ENCODE data around the gene FAHD2A.
"Not testable (repeated sequence)": the region's sequence is repeated elsewhere in the genome, so short reads cannot be mapped to it uniquely, and the experiment has no call there.

FAHD2A gene

DNA sequence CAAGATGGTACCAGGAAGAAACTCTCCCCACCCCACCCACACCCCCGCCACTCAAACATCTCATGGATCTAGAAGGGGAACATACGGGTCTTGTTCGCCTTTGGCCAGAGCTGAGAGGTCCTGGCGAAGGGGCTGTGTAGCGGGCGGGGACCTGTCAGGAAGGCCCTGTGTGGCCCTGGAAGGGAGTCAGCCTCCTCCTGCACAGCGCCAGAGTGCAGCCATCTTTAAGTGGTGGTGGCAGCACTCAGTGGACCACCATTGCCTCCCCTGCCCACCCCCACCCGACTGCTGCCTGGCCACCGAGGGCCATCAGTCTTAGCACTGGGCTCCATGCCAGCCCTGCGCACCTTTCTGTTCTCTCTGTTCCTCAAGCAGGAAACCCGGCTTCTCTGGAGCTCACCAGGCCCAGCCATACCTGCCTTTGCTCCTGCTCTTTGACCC, 11.6 kb upstream of the FAHD2A start:
- DNase-seq: no peak

DNA sequence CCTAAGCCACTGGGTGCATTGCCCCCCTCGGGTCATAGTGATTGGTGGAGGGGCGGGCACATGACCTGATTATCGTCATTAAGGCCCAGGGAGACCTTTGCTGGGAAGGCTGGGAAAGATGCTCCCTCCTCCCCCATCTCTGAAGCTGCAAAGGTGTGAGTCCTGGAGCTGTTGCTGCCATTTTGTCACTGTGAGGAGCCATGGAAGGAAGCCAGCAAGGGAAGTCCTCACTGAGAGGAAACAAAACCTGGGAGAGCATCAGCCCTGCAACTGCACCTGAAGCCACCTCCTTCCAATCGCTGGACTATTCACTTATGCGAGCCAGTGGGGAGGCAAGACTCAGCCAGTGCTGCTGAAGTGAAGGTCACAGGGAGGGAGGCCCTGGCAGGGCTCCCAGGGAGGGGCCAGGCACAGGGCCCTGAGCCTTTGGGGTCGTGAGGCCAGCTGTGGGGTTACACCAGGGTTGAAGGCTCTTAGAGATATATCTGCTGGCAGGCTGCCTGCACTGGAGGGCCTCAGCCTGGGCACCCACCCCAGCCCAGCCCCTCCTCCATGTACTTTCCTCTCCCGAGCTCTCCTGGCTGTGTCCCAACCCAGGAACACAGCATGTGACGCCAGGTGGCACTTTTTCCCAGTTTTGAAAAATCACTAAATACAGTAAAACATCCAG, 10.7 kb upstream of the FAHD2A start:
- no peak for DNase-seq

DNA sequence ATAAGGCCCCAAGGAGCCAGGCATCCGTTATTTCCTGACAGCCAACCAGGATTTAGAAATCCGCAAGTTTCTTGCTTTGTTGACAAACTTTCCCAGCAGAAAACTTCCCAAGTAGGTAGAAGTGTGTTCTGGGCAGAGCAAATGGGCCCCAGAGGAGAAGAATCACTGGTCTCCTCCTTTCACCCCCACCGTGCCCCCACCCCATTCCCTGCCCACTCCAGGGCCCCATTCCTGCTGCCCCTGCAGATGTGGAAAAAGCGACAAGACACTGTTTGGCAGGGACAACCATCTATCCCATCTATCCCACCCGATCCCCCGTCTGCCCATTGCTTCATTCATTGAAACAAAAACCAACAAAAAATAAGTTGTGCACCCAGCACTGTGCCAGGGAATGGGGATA, 10.2 kb upstream of the FAHD2A start:
- DNase-seq: no peak

DNA sequence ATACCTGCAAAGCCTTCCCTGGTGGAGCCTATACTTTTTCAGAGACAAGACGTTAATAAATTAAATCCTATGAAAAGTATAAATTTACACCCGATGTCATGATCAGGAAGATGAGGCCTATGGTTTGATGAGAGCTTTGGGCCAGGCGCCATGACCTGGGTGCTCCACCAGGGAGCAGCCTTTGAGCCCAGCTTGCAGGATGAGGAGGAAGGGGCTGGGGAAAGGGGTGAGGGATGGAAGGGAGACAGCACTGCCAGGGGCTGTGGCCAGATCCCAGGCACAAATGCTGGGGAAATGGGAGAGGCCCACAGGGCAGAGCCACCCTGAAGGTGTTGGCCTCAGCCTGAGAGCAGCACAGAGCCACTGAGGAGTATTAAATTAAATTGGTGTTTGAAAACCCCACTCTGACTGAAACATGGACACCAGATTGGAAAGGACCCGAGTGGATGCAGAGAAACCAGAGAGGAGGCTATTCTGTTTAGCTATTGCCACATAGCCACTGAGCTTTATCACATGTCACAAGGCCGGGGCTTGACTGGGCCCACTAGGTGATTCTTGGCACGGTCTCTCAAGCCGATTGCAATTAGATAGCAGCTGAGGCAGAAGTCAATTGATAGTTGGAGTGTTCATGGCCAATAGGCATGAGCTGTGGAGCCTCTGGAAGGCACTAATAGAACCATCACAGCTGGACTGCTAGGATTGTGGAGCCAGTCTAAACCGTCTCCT, 9.6 kb upstream of the FAHD2A start:
- DNase-seq: no peak

DNA sequence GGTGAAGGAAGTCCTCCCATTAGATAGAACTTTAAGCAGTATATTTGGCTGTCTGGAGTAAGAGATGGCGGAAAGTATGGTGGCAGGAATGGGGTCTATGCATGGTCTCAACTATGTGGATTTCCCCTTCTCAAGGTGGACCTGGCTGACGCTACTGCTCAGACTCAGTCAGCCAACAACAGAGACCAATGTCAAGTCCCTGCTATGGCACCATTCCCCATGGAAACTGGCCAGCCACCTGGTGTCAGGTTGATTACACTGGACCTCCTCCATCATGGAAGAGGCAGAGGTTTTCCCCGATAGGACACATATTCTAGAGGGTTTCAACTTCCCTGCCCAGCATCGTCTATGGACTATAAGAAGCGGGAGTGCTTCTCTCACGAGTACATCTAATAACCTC, 8.6 kb upstream of the FAHD2A start:
- no peak for DNase-seq

DNA sequence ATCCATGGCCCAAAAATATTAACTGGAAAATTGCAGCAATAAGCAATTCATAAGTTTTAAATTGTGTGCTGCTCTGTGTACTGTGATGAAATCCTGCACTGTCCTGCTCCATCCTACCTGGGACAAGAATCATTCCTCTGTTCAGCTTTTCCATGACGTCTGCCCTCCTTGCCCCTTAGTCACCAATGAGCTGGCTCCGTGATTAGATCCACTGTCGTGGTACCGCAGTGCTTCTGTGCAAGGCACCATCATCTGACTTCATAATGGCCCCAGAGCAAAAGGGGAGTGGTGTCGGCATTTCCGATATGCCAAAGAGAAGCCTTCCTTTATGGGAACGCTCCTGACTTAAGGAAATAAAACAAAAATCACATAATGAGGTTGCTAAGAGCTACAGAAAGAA, 3.4 kb upstream of the FAHD2A start:
- no peak for DNase-seq

DNA sequence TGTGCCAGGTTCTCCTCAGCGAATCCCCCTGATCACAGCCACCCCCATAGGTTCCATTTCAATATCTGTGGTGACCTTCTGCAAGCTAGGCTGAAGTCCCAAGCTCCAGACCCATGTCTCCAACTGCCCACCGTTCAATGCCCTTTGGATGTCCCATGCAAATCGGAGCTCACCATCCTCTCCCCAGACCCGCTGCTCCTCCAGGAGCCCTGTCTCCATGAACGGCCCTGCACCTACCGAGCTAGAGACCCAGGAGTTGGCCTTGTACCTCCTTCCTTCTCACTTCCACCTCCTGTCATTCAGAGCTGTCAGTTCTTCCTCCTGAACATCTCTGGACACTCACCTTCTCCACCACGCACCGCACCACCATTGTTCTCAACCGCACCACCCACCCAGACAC, 1.0 kb upstream of the FAHD2A start:
- DNase-seq: no peak

DNA sequence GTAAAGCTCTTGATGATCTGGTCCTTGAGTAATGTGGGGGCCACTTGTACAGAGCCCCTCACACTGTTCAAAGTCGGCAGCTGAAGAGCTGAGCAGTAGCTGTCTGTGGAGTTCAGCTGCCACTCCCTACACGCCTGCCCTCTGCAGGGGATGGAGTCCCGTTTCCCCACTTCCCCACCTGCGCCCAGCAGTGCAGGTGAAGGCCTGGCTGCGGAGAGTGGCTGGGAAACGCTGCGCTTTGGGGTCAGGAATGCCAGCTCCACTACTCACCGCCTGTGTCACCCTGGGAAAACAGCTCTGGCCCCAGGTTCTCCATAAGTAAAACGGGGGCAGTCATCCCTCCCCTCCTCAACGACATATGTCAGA, 521 bp upstream of the FAHD2A start:
- DNase-seq: not testable (repeated sequence)

DNA sequence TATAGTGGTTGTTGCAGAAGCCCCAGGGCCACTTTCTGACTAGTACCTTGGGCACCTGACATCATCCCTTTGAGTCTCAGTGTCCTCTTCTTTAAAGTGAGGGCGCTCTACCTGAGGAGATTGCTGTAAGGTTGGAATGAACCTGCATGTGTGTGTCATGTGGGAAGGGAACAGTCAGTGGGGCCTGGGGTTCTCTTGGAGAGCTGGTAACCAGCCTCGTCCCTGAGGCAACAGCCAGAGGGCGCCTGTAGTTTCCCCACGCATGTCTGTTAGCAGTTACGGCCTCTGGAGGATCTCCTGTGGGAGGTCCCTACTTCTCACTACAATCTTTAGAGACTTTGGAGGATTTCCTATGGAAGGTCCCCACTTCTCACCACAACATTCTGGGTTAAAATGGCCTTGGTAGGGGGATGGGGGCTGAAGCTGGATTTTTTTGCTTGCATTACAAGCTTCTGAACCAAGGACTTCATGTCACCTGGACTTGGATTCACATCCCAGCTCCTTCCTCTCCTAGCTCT, 755 bp downstream of the FAHD2A start:
- peak; percentile 13 to 18 for DNase-seq

DNA sequence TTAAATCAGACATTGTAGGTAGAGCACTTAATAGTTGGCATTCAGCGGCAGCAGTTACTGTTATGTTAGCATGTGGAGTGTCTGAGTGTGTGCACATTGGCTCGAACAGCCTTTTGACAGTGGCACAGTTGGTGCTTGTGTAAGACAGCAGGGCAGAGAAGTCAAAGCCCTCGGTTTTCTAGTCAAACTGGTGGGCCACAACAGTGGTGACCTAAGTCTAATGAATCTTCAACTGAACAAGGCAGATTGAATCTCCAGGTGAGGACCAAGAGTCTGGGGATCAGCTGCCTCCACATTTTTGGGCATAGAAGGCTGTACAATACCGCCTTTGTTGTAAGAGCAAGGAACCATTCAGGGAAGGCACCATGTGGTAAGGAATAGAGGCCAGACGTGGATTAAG, 1.3 kb downstream of the FAHD2A start:
- DNase-seq: not testable (repeated sequence)

DNA sequence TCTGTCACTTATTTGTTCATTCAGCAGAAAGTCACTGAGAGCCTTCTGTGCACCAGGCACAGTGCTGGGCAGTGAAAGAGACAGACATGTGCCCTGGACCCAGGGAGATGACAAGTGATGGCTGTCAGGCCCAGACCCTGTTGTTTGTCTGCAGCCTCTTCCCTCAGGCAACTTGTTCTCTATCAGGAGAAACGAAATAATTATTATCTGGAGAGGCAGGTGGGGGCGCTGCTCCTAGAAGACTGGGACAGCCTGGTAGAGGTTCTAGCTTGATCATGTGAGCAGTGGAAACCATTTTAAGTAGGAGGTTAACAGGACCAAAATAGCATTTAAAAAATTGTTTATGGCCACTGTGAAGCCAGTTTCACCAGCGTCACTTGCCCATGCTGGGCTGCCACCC, 2.2 kb downstream of the FAHD2A start:
- DNase-seq: not testable (repeated sequence)

DNA sequence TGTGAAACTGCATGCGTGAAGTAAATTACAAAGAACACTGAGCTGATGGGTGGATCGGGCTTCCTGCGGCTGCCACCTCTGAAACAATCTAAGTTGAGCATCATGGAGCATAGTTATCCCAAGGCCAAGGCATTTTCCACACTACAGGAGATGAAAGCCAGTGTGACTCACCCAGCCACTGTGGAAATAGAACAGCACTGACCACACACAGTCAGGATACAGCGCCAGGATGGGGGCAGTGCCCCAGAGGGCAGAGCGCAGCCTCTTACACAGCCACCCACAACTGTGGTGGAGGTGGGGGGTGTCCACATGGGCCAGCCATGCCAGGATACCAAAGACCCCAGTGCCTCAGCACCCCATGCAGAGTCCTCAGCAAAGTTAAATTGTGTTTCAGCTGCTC, 8.7 kb downstream of the FAHD2A start:
- DNase-seq: not testable (repeated sequence)

DNA sequence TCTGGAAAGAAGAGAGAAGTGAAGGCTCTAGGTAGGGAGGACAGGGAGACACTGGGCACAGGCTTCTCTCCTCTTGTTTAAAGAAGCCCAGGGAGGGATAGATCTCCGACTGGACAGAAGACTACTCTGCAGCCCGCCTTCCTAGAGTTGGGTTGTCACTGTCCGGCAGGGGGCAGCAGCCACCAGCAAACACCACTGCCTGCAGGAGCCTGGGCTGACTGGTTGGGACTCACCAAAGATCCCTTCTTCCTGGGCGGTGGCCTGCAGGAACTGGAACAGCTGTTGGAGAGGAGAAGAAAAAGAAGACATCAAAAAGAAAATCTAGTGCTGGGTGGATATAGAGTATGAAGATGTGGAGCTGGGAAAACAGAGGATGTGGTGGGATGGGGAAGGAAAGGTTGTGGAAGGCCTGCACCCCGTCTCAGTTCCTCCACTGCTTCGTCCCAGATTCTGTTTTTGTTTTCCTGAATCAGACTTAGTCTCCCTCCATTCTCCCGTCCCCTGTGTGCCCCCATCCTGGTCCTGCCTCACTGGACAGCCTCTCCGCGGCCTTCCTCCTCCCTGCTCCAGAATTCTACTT, 11.6 kb downstream of the FAHD2A start:
- peak; percentile 62 to 63 for DNase-seq

DNA sequence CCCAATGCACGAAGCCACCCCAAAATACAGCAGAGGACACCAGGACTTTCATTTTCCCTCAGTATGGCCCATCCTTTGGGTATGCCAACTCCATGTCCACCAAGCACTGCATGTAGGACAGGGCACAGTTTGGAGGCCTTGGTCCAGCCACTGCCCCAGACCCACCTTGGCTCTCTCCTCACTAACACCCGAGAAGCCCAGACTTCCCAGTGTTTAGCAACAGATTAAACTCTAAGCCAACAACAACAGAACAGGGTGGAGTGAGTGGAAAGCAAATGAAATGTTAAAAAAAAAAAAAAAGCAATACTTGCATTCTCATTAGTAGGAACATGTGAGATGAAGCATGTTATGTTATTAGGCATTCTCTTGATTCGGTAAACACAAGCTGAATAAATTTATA, 12.6 kb downstream of the FAHD2A start:
- not testable (repeated sequence) for DNase-seq

DNA sequence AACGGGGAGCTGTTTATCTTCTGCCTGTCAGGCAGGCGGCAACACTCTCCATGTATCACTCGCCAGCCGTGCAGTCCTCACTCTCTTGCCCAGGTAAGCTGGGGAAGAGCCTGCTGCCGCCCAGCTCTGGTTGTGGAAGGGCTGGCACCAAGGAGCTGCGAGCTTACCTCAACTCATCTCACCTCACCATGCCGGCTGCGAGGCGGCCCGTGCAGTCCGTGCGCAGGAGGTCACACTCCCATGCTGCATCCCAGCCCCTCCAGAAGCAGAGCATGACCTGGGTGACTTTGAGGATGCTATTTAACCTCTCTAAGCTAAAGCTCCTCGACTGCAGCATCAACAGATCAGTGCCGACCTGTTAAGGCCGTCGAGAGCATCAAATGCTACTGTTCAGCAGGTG, 13.1 kb downstream of the FAHD2A start:
- DNase-seq: not testable (repeated sequence)

DNA sequence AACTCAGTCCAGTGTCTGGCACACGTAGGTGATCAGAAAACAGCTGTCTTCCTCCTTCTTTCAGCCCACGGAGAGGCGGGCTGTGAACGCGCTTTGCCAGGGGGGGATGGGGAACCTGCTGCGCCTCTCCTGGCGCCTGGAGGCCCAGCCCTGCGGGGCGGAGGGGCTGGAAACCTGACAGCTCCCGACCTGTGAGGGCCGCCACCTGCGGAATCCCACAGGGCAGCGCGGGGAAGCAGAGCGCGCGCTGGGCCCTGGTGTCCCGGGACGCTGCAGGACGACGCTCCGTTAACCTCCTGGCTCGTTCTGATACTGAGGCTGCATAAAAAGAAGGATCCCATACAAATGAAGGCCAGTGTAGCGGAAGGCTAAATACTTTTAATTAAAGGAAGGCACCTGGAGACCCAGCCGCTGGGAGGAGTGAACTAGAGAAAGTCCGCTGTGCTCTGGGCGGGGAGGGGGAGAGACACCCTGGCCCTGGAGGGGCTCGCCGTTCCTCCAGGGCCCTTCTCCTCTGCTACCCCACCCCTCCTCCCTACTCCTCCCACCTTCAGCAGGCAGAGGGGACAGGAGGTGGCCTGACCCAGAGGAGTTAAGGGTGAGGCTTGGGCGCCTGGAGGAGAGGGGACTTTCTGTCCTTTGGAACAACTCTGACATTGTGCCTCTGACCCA, 24.8 kb downstream of the FAHD2A start:
- DNase-seq: not testable (repeated sequence)

DNA sequence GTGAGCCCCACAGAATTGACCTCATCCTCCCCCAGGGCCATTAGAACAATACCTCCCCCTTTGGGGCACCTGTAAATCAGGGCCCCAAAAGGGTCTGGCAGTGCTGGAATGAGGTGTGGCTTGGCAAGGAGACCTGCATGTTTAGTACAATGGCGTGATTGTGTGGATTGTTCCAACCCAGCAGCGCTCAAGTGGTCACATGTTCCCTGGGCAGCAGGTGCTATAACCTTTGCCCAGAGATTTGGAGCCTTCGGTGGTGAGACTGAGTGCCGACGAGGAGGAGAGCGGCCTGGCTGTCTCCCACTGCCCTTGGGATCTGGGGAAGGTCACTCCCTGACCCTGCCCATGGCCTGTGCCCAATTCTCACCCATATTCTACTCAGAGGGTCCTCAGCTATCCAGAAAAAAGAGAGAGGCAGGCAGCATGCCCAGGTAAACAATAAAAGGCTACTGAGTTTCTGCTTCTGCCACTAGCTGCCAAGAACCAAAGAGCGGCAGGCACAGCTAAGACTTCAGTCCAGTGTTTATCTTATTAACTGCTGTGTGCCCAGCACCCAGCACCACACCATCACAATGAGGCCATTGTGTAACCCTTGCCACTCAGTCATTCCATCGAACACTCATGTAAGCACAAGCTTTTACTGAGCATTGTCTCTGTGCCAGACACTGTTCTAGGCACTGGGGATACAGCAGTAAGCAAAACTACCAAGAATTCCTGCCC, 27.4 kb downstream of the FAHD2A start:
- not testable (repeated sequence) for DNase-seq

DNA sequence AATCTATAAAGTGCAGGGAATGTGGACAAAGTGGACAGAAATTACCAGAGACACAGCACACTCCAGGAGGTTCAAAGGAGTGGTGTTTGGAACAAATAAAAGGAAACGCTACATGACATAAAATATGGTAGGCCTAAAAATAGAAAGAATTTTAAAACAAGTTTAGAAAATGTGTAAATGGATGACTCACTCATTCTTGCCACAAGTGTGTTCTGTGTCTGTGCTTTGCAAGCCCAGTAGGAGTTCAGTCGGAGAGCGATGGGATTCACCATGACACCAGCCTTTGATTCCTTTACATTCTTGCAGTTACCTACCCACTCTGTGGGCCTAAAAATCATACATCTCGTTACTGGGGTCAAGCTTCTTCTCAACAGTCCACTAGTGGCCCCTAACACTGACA, 30.9 kb downstream of the FAHD2A start:
- not testable (repeated sequence) for DNase-seq

DNA sequence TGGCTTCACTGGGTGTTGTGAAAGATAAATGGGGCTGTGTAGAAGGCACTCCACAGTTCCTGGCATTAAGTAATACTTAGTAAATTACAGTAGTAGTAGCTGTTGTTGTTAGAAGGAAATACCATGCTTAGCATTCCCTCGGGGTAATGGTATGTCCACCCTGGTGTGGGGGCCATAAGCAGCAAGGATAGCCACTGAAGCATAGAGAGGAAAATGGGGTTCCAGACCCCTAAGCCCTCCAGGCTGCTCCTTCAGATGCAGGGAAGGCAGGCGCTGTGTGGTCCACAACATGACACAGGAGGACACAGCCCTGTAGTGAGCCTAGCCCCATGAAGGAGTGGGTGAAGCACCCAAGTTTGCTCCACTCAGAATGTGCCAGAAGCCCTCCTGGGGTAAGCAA, 31.5 kb downstream of the FAHD2A start:
- not testable (repeated sequence) for DNase-seq

DNA sequence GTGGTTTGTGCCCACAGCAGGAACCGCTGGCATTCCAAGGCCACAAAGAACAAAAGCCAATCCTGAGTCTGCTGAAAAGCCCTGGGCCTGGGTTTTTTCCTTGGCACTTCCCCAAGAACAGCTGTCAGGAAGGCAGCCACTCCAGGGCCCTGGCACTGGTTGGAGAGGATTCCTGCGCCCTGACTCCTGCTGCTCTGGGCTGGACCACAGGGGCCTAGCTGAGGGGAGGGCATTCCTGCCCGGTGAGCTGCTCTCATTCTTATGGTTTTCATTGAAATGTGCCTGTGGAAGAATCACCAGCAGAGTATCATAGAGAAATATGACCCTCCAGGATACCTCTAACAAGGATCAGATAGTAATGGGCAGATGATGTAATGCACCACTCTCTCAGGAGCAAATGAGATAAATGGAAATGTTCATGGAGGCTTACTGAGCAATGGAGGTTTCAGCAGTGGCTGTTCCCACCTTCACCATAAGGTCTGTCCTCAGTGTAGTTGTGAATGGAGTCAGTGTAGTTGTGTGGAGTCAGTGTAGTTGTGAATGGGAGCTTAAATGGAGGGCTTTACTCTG, 32.1 kb downstream of the FAHD2A start:
- not testable (repeated sequence) for DNase-seq

DNA sequence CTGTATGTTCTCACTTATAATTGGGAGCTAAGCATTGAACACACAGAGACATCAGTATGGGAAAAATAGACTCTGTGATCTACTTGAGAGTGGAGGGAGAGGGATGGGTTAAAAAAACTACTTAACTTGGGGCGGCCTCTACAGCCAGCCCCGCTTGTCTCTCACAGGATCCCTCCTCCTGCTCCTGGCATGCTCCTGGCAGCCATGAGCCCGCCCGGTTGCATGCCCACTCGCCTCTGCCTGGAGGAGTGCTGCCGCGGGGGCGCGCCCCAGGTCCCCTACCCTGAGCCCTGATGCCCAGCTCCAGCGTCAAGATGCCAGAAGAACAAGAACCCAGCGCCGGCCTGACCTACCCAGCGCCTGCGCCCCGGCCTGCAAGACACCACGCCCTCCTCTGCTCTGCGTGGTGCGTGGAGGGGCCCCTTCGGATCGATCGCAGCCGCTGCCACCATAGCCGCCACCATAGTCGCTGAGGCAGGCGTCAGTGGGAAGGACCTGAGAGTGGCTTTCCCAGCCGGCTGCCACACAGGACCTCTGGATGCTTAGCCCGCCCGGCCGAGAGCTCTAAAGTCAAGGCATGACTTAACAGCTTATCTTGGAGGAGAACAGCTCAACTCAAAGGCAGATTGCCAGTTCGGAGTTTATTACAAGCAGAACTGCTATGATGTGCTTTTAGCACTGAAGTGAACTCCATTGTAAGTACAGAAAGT, 32.8 kb downstream of the FAHD2A start:
- not testable (repeated sequence) for DNase-seq

DNA sequence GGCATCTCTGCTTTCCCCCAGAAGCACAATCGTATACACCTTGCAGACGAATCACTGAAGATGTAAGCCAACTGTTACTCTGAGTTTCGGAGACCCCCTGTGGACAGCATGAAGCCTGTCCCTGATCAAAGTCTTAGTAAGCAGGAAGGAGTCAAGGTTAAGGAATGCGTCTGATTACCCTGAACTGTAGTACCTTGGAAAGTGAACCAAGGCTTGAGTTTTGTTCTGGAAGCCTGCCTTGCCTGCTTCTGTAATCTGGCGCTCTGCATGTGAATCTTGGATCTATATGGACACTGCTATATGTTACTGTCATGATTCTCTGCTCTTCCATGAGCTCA, 33.3 kb downstream of the FAHD2A start:
- DNase-seq: not testable (repeated sequence)

Measured in stimulated activated CD4-positive, alpha-beta T cell treated with anti-CD3 and anti-CD28 coated beads, Interleukin-2, amount 100 ng/mL, for 48 hours (primary cell).